Liver (tissue), 9 donors: ENCODE results near the gene STK25. TPM values are rescaled to one million over a fixed set of nuclear protein-coding genes. Genes with fewer than 3 reads are reported as not detected.

Experiments used
- DNase-seq: peaks from one replicate; pipeline ENCODE4 v3.0.0-alpha.2; 2017; ENCODE audit warnings: low spot score
- H3K27ac ChIP-seq, 2 donors: one replicate each; pipeline ENCODE4 v1.7.0; 2013; ENCODE audit warnings: inconsistent platforms in 2 of 2, low read length in 2 of 2, control low read depth in 1 of 2, low read depth in 1 of 2, mild to moderate bottlenecking in 1 of 2
- H3K27me3 ChIP-seq, 4 donors: one replicate each; pipeline versions ENCODE4 v1.6.1 to v1.7.0; 2013; ENCODE audit warnings: low read length in 3 of 4, inconsistent platforms in 1 of 4, mild to moderate bottlenecking in 1 of 4, moderate library complexity in 1 of 4; ENCODE audit not compliant: control insufficient read depth in 4 of 4, insufficient read depth in 4 of 4
- H3K36me3 ChIP-seq, 4 donors: one replicate each; pipeline versions ENCODE4 v1.6.1 to v1.7.0; 2013; ENCODE audit warnings: low read length in 3 of 4, mild to moderate bottlenecking in 3 of 4, low read depth in 1 of 4, moderate library complexity in 1 of 4; ENCODE audit not compliant: control insufficient read depth in 4 of 4, insufficient read depth in 3 of 4
- H3K4me1 ChIP-seq, 4 donors: one replicate each; pipeline versions ENCODE4 v1.6.1 to v1.7.0; 2013; ENCODE audit warnings: low read length in 3 of 4, mild to moderate bottlenecking in 3 of 4, moderate library complexity in 1 of 4; ENCODE audit not compliant: control insufficient read depth in 4 of 4, insufficient read depth in 4 of 4
- H3K4me3 ChIP-seq, 3 donors: one replicate each; pipeline versions ENCODE4 v1.6.1 to v1.7.0; 2013; ENCODE audit warnings: low read length in 3 of 3, control low read depth in 1 of 3, low read depth in 1 of 3, mild to moderate bottlenecking in 1 of 3
- H3K9ac ChIP-seq, 2 donors: one replicate each; pipeline ENCODE4 v1.7.0; 2013; ENCODE audit warnings: low read length in 2 of 2, mild to moderate bottlenecking in 2 of 2, moderate library complexity in 2 of 2, control low read depth in 1 of 2, low read depth in 1 of 2
- H3K9me3 ChIP-seq, 4 donors: one replicate each; pipeline versions ENCODE4 v1.6.1 to v1.7.0; 2013; ENCODE audit warnings: low read length in 3 of 4; ENCODE audit not compliant: control insufficient read depth in 4 of 4
- ATF3 ChIP-seq: IDR thresholded peaks from 2 replicates; pipeline ENCODE4 v1.6.1; 2016; ENCODE audit warnings: antibody characterized with exemption
- CTCF ChIP-seq: fragments of 150-350 bp; IDR thresholded peaks from 2 replicates; pipeline ENCODE4 v1.5.1; 2017; ENCODE audit warnings: improper control_type of control experiment, low read depth, low read length; ENCODE audit not compliant: missing input control
- EGR1 ChIP-seq, 2 donors: IDR thresholded peaks; 2 replicates each; pipeline ENCODE4 v1.6.1; 2016 to 2018; ENCODE audit warnings: antibody characterized with exemption in 2 of 2, low read depth in 2 of 2
- FOXA1 ChIP-seq: IDR thresholded peaks from 2 replicates; pipeline ENCODE4 v1.6.1; 2016; ENCODE audit warnings: antibody characterized with exemption
- FOXA2 ChIP-seq: IDR thresholded peaks from 2 replicates; pipeline ENCODE4 v1.6.1; 2016; ENCODE audit warnings: antibody characterized with exemption
- GABPA ChIP-seq, 2 donors: IDR thresholded peaks in 1 of 2; conservative IDR thresholded peaks in 1 of 2; 2 replicates each; pipeline ENCODE4 v1.6.1; 2016; ENCODE audit warnings: antibody characterized with exemption in 2 of 2, mild to moderate bottlenecking in 1 of 2, moderate library complexity in 1 of 2
- HNF4G ChIP-seq: IDR thresholded peaks from 2 replicates; pipeline ENCODE4 v1.6.1; 2016; ENCODE audit warnings: antibody characterized with exemption
- JUND ChIP-seq, 2 donors: IDR thresholded peaks; 2 replicates each; pipeline ENCODE4 v1.6.1; 2016; ENCODE audit warnings: antibody characterized with exemption in 2 of 2
- MAX ChIP-seq: IDR thresholded peaks from 2 replicates; pipeline ENCODE4 v1.6.1; 2016; ENCODE audit warnings: antibody characterized with exemption
- NR2F2 ChIP-seq: IDR thresholded peaks from 2 replicates; pipeline ENCODE4 v1.6.1; 2016; ENCODE audit warnings: antibody characterized with exemption
- RAD21 ChIP-seq, 2 donors: IDR thresholded peaks; 2 replicates each; pipeline ENCODE4 v1.6.1; 2016; ENCODE audit warnings: antibody characterized with exemption in 2 of 2, mild to moderate bottlenecking in 2 of 2
- REST ChIP-seq: IDR thresholded peaks from 2 replicates; pipeline ENCODE4 v1.6.1; 2016; ENCODE audit warnings: antibody characterized with exemption, mild to moderate bottlenecking
- RXRA ChIP-seq, 2 donors: IDR thresholded peaks; 2 replicates each; pipeline ENCODE4 v1.6.1; 2017 to 2018; ENCODE audit warnings: antibody characterized with exemption in 2 of 2, mild to moderate bottlenecking in 1 of 2
- SP1 ChIP-seq: IDR thresholded peaks from 2 replicates; pipeline ENCODE4 v1.6.1; 2018; ENCODE audit warnings: antibody characterized with exemption, mild to moderate bottlenecking
- TAF1 ChIP-seq: conservative IDR thresholded peaks from 2 replicates; pipeline ENCODE4 v1.6.1; 2016; ENCODE audit warnings: antibody characterized with exemption, mild to moderate bottlenecking
- ZBTB33 ChIP-seq: IDR thresholded peaks from 2 replicates; pipeline ENCODE4 v1.6.1; 2016; ENCODE audit warnings: antibody characterized with exemption
- WGBS: extraction: QIAGEN DNeasy Blood & Tissue Kit; methylation state at CpG from one replicate; pipeline ENCODE4 v1.1.7; 2013; 5-methylcytosine and 5-hydroxymethylcytosine counted together
- polyA plus RNA-seq, 2 donors: library from polyadenylated mRNA; stranded (reverse) in 1 of 2; unstranded in 1 of 2; fragments of 200-250 nt in 1 of 2; fragments of >200 nt in 1 of 2; fragmentation: Nextera tagmentation in 1 of 2; extraction: Ambion mirVana in 1 of 2; gene quantifications; one replicate each; pipeline versions ENCODE4 v1.2.1 to v1.2.3, GENCODE V29; 2013 to 2015
- total RNA-seq, 2 donors: library from RNA; depleted of rRNA; stranded (reverse); fragments of >200 nt; gene quantifications; one replicate each; pipeline ENCODE4 v1.2.3, GENCODE V29; 2014
- donor health status: healthy.
- donor health status: healthy.
- donor health status: healthy.
- donor health status: healthy.
- donor health status: healthy.

STK25 gene
- total and polyA plus RNA-seq, 4 donors: 43.4 to 85.6 (median 67.3) TPM

GRCh38 chr2:241534293-241534692 is 25.9 kb upstream of the STK25 start (continued):
- TF ChIP-seq REST: no peak

- 89% methylated on average over 26 of the region's 26 CpGs for WGBS
- Histone ChIP-seq H3K4me3 (no peak overlapping the region), H3K9me3 (no peaks in the 10 kb centered on the region), H3K36me3 (no peaks in the 10 kb centered on the region), H3K9ac (no peak overlapping the region), H3K4me1 (no peaks in the 10 kb centered on the region), H3K27me3 (no peaks in the 10 kb centered on the region), H3K27ac (no peak overlapping the region)
- no peak for DNase-seq
- TF ChIP-seq MAX: no peak
- TF ChIP-seq HNF4G: no peak
- TF ChIP-seq RAD21 (IDR thresholded peaks at IDR 0.05): no peak
- TF ChIP-seq FOXA1: no peak
- no peak for TF ChIP-seq REST
- TF ChIP-seq GABPA (IDR thresholded peaks at IDR 0.05 in 1 of 2, conservative IDR thresholded peaks at IDR 0.05 in 1 of 2): no peak
- TF ChIP-seq TAF1: no peak
- no peak for TF ChIP-seq FOXA2
- no peak for TF ChIP-seq NR2F2
- TF ChIP-seq ATF3: no peak
- no peak for TF ChIP-seq CTCF
- TF ChIP-seq EGR1 (IDR thresholded peaks at IDR 0.05; ENCODE audit: low read depth in 2 of 2): no peak
- no peak for TF ChIP-seq RXRA (IDR thresholded peaks at IDR 0.05)
- no peak for TF ChIP-seq ZBTB33
- no peak for TF ChIP-seq SP1
- no peak for TF ChIP-seq JUND (IDR thresholded peaks at IDR 0.05)
These were observed 24.6 kb upstream of the STK25 start for GRCh38 chr2:241532733-241533601.
